ENCODE data around the gene GALNT2.

GALNT2 gene

GRCh38 chr1:230286890-230287269 lies 219.8 kb downstream of the GALNT2 start:
- DNase-seq = no peak

DNA sequence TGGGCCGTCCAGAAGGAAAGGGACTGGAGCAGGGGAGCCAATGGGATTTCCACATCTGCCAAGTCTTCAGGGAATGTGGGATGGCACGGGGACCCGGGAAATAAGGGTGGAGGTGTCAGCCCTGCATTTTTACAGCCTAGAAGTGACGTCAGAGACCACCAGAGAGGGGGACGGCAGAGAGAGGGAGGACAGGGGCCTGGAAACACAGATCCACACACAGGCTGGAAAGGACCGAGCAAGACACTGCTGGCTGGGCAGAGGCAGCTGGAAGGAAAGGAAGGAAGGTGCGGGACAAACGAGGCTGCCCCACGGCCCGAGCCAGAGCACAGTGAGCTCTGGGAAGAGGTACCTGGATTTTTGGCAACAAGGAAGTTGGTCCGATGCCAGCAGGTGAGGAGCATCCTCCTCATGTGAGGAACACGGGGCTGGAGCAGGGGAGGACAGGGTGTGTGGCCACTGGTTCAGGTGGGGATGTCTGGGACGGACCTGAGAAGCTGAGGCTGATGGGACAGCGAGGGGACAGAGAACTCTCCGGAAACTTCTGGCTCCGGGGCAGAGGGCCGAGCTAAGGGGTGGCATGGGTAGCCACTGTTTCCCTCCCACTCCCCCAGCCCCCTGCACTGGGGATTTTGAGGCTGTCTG lies 220.8 kb downstream of the GALNT2 start:
- DNase-seq = no peak

DNA sequence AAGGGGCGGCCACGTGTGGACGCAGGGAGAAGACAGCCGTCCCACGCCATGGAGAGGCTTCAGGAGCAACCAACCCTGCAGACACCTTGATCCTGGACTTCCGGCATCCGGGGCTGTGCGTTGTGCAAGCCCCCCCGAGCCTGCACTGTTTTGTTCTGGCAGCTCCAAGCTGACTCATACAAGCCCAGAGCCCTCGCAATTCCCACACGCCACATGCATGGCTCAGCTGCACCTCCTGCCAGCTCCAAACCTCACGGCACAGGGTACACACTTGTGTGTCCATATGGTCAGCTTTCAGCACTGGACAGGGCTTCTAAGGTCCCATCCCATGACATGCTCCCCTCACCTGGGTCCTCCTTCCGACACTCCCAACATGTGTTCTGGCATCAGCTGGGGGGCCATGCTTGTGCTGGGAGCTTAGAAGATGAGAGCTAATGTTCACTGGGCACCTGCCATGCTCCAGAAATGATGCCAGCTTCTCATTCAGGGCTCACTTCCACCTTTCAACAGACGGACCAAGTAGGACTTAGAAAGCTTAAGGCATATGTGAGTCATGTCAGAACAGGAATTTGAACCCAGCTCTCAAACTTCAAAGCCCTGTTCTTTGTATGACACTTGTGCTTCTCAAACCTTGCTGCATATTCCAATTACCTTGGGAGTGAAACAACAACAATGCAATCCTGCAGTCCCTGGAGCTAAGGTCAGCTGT lies 221.8 kb downstream of the GALNT2 start:
- no peak for DNase-seq

DNA sequence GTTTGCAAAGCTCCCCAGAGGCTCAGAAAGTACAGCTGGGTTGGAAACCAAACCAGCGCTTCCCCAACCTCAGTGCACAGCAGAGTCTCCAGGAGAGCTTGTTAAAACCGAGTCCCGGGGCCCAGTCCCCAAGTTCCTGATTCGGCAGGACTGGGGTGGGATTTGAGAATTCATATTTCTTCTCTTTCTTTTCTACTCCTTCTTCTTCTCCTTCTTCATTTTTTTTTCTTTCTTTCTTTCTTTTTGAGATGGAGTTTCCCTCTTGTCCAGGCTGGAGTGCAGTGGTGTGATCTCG lies 222.3 kb downstream of the GALNT2 start:
- DNase-seq = no peak

DNA sequence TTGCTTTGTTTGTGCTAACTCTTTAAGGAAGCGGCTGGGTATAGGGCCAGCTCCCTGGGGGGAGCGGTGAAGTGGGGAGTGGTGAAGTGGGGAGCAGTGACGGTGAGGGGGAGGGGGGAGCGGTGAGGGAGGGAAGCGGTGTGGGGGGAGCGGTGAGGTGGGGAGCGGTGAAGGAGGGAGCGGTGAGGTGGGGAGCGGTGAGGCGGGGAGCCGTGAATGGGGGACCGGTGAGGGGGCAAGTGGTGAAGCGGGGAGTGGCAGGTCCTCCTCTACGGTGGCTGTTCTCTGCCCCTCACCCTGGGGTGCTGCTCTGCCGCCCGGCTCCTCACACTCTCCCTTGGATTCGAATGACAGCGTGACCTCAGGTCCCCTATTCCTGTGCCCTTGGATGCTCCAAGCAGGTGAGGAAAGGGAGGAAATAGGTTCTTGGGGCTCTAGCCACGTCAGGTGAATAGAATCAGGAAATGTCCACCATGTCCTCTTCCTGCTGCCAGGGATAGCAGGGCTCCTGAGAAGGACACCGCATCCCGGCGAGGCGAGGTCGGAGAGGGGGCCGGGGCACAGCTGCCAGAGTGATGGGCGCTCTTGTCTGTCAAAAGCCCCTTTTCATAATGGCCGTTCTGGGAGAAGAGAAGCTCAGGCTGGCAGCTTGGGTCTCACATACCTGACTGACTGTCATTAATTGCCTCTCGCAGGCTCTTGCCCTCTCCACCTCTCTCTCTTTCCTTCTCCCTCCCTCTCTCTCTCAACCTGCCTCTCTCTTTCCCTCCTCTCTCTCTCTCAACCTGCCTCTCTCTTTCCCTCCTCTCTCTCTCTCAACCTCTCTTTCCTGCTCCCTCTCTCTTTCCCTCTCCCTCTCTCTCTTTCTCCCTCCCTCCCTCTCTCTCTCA lies 224.9 kb downstream of the GALNT2 start:
- DNase-seq = no peak

DNA sequence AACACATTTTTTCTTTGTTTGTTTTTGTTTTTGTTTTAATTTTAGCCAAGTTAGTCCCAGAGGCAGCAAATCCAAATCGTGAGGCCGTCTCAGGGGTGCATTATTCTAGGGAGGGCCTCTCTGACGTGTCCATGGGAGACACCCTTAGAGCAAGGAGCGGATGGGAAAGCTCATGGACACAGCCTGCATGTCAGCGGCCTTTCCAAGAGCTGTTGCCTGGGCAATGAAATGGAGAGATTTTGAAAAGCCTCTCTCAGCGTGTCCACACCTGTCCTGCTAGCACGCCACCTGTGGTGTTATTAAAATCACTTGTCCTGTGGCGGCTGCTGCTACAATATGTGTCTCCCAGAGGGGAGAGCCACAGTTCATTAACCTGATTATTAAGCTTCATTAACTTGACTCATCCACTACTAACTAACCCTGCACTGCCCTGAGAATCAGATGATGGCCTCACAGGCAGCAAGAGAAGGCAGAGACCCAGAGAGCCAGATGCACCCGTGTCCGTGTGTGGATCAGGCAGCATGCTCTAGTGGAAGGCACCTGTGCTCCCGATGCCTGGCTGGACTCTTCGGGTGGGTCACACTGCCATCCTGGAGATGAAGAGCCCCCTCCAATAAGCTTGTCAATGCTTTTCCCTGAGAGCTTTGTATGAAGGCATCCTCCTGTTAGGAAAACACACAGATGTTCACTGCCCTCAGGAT lies 225.8 kb downstream of the GALNT2 start:
- DNase-seq = no peak

DNA sequence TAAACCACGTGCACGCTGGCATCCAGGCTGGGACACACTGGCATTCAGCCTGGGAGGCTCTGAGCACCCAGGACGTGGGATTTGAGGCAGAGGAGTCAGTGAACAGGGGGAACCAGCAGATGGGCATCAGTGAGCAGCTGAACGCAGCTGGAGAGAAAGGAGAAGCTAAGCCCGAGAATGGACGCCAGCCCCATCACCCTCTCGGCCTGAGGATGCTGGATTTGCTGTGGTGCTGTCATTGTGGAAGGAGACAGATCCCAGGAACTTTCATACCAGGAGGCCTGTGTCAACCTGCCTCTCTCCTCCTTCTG lies 226.3 kb downstream of the GALNT2 start:
- no peak for DNase-seq

GRCh38 chr1:230295367-230295766 lies 228.3 kb downstream of the GALNT2 start:
- DNase-seq = no peak

DNA sequence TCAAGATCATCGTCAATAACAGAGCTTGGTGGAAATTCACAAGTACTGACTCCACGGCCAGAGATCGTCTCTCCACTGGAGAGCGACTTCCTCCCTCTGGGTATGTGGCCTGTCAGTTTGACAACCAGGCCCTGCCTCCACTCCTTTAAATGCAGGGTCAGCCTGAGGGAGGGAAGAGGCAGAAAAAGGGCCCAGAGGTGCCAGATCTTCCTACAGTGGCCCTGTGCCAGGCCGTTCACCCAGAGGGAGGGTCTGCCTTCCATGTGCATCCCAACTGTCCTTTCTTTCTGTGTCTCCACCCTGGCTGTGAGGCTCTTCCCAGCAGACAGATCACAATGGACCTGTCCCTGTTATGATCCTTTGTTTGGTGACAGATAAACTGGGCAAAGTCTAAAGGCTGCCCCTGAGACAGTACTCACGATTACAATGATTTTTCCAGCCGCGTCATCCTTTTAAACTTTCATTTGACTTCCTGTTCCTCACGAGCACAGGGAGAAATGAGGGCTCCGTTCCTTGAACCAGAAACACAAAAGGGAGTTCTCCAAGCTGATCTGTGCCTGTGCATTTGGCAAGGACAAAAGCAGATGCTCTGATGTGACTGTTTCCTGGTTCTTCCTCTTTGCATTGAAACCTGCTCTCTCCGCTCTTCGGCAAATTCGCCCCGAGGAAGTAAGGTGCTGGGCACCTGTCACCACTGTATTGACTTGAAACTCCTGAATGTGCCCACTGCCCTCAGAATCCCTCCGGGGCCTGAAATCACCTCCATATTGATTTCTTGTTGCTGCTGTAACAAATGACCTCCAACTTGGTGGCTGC lies 232.4 kb downstream of the GALNT2 start:
- DNase-seq = no peak

DNA sequence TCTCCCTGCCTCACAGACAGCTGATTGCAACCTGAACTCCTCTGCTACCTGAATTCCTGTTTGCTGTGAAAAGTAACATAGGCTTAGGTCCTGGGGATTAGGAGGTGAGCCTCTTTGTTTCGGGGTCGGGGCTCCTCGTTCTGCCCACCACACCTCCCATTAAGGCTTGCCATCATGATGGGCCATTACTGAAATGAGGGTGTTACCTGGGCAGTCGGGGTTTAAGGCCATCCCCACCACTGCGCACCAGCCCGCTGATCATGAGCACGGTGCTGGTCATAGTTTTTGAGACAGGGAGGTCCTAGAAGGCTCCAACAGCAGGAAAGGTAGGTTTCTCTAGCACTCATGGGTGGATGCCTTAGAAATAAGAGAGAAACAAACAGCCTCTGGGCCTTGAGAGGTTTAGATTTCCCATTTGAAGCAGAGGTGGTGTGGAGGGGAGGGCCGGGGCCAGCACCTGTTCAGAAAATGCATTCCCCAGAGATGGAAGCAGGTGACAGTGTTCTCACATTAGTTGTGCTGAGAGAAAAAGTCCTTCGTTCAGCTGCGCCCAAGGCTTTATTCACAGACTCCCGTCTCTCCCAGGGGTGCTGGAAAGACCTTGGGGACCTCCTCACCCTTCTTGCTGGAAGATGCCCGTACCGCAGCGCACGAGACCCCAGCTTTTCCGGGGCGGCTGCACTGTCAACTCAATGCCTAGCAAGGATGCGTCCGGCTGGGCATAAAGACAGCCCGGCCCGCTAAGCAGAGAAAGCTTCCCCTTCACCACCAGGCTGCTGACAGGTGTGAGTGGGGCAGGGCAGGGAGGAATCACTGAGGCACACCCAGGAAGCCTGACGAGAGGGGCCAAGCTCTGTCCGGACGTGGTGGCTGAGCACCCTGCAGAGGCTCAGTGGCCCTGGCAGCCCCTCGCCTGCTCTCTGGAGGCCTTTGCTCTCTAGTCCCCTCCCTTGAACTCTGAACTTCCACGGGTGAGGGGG lies 233.6 kb downstream of the GALNT2 start:
- DNase-seq = no peak

DNA sequence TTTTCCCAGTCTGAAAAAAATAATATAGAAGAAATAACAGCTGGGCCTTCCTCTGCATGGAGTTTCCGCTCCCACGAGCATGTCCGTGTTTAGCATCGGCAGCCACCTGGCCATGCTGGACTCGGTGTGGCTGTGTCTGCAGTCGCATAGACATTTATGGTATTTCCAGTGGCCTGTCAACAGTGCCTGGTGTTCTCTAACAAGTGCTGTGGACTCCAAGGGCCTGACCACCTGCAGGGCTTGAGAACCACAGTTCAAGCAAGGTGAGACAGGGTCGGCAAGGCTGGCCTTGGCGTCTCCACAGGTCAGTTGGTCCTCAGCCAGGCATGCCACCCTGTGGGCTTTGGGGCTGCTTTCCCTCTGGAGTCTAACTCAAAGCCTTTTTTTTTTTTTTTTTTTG lies 234.3 kb downstream of the GALNT2 start:
- DNase-seq = no peak

DNA sequence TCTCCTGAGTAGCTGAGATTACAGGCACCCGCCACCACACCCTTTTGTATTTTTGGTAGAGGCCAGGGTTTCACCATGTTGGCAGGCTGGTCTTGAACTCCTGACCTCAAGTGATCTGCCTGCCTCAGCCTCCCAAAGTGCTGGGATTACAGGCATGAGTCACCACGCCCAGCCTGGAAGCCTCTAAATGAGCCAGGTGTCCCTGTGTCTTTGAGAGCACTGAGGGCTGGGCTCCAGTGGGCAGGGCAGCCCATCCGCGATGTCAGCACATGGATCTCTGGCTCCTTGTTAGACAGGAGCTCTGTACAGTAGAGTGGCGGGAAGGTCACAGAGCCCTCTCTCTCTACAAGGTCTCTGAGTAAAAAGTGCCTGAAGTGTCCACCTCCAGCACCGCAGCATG lies 234.8 kb downstream of the GALNT2 start:
- DNase-seq = no peak

- DNase-seq = no peak
Observed at GRCh38 chr1:230303069-230303468, 236.0 kb downstream of the GALNT2 start.

GRCh38 chr1:230303822-230304221 lies 236.8 kb downstream of the GALNT2 start:
- DNase-seq = no peak

GRCh38 chr1:230306169-230306568 lies 239.1 kb downstream of the GALNT2 start:
- no peak for DNase-seq

DNA sequence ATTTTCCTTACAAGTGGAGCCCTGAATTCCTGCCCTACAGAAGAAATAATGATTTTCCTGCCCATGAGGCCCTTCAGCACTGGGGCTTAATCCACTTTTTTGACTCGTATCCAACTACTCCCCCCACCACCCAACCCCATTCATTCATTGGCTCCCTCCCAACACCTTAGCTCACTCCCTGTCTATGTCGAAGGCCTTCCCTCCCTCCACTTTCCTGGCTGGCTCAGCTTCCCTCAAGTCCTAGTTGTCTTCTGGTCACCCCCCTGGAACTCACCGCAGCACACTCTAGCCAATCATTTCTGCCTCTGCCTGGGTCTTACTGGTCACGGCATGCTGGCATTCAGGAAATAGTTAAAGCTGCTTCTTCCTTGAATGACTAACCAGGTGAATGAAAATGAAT lies 240.2 kb downstream of the GALNT2 start:
- peak; percentile 40 for DNase-seq

- peak; percentile 85 for DNase-seq
Observed at GRCh38 chr1:230308039-230308438, 241.0 kb downstream of the GALNT2 start.

GRCh38 chr1:230308821-230309220 lies 241.8 kb downstream of the GALNT2 start:
- DNase-seq = no peak

- no peak for DNase-seq
Observed at GRCh38 chr1:230309646-230310177, 242.7 kb downstream of the GALNT2 start.

GRCh38 chr1:230310381-230311163 lies 243.5 kb downstream of the GALNT2 start:
- peak; percentile 66 for DNase-seq
